Progenitor cell of endocrine pancreas (in vitro differentiated cells): ENCODE results near the gene ADRA2B. TPM values are rescaled to one million over a fixed set of nuclear protein-coding genes. Genes with fewer than 3 reads are reported as not detected.

Experiments
- DNase-seq: peaks from one replicate; pipeline ENCODE4 v3.0.0; 2021; ENCODE audit warnings: low spot score; ENCODE audit not compliant: unreplicated experiment
- H3K27ac Mint-ChIP-seq: 2 replicates; pipeline ENCODE4 v1.8.0; 2021; ENCODE audit warnings: mild to moderate bottlenecking, moderate library complexity, mixed read lengths
- H3K27me3 Mint-ChIP-seq: 2 replicates; pipeline ENCODE4 v1.8.0; 2021; ENCODE audit warnings: mixed read lengths
- H3K36me3 Mint-ChIP-seq: 2 replicates; pipeline ENCODE4 v1.8.0; 2022; ENCODE audit warnings: mixed read lengths; ENCODE audit not compliant: insufficient read depth
- H3K4me1 Mint-ChIP-seq: 2 replicates; pipeline ENCODE4 v1.8.0; 2021; ENCODE audit warnings: low read depth, mixed read lengths
- H3K4me3 Mint-ChIP-seq: 2 replicates; pipeline ENCODE4 v1.8.0; 2021; ENCODE audit warnings: low read depth, mild to moderate bottlenecking, moderate library complexity, mixed read lengths
- H3K9me3 Mint-ChIP-seq: 2 replicates; pipeline ENCODE4 v1.8.0; 2021; ENCODE audit warnings: low read depth, mixed read lengths
- total RNA-seq: library from RNA; stranded (reverse); gene quantifications from 2 replicates; pipeline ENCODE4 v1.2.1, GENCODE V29; 2021
- TF ChIP-seq, protein P1 (sequence below): fragments of 200-600 bp; sonication (generic); IDR thresholded peaks from one replicate; pipeline ENCODE4 v1.5.0; 2021; ENCODE audit warnings: antibody characterized with exemption, mild to moderate bottlenecking; ENCODE audit not compliant: unreplicated experiment

The ADRA2B gene
- total RNA-seq, 1 donor from 2014 or later, result 0.69 TPM

DNA sequence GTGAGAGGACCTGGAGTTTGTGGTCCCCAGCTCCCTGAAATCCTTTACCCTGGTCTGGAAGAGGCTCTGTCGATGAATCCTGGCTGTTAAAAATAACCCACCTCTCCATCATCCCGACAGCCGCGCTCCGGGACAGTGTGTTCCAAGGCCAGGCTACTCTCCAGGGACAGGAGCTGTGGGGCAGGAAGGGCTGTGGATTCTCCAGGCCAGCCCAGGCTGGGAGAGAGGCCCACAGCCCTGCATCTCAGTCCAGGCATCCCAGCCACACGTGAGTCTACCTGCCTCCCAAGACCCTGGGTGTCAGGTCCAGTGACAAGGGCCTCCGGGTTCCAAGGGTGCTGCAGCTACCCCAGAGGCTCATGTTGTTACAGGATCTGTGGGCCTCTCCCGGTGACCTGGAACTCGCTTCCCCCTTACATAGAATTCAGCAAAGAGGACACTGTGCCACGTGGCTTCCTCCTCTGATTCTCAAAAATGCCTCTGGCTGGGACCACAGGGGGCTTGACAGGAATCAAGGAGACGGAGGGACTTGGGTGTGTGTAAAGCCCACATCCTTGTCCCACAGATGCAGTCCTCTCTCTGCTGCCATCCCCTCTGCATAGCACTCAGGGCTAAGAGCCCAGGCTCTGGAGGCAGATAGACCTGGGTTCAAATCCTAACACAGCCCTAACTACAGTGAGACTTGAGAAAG lies 17.3 kb downstream of the ADRA2B start:
- no peaks in the 10 kb centered on the region for H3K4me1 Mint-ChIP-seq
- H3K27ac Mint-ChIP-seq, result no peak overlapping the region
- peaks cover 5% of the 10 kb centered on the region for H3K9me3 Mint-ChIP-seq
- H3K27me3 Mint-ChIP-seq, result no peaks in the 10 kb centered on the region
- H3K36me3 Mint-ChIP-seq, result no peaks in the 10 kb centered on the region
- TF ChIP-seq, protein P1, sequence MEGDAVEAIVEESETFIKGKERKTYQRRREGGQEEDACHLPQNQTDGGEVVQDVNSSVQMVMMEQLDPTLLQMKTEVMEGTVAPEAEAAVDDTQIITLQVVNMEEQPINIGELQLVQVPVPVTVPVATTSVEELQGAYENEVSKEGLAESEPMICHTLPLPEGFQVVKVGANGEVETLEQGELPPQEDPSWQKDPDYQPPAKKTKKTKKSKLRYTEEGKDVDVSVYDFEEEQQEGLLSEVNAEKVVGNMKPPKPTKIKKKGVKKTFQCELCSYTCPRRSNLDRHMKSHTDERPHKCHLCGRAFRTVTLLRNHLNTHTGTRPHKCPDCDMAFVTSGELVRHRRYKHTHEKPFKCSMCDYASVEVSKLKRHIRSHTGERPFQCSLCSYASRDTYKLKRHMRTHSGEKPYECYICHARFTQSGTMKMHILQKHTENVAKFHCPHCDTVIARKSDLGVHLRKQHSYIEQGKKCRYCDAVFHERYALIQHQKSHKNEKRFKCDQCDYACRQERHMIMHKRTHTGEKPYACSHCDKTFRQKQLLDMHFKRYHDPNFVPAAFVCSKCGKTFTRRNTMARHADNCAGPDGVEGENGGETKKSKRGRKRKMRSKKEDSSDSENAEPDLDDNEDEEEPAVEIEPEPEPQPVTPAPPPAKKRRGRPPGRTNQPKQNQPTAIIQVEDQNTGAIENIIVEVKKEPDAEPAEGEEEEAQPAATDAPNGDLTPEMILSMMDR, result no peak
- H3K4me3 Mint-ChIP-seq, result no peak overlapping the region
- DNase-seq, result no peak

DNA sequence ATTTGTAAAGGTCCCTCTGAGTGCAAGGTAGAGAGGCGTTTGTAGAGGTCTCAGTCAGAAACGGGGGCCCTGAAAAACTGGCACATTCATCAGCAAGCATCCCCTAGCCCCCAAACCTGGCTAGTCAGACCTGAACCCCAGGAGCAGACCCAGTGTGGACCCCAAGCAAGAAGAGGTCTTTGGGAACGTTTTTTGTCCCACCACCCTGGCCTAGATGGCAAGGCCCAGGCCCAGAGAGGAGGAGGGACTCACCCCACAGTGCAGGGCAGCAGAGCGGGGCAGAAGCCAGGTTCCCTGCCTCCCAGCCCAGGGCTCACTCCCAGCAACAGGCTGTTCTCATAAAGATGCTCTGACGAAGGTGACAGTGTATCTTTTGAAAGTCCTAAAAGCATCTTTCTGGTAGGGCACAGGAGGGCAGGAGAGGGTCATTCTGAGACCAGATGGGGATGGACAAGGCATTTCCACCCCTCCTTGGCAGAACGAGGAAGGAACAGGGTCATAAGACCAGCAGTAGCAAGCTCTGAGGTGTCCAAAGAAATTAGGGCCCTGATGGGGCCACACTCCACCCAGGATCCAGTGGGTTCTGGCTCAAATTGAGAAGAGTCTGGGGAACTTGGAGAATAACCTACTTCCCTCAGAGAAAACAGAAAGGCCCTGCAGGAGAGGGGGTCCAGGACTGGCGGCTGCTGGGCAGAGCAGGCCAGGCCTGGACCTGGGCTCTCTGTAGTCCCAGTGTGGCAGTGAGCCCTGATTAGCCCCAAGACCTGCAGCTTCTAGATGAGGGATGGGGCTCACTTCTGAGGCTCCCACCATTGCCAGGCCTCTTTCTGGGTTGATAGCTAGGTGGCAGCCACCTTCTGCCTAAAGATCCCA lies 18.2 kb downstream of the ADRA2B start:
- H3K27ac Mint-ChIP-seq, result no peak overlapping the region
- no peaks in the 10 kb centered on the region for H3K4me1 Mint-ChIP-seq
- TF ChIP-seq, protein P1, result no peak
- no peak for DNase-seq
- no peaks in the 10 kb centered on the region for H3K27me3 Mint-ChIP-seq
- no peak overlapping the region for H3K4me3 Mint-ChIP-seq
- H3K36me3 Mint-ChIP-seq, result no peaks in the 10 kb centered on the region
- peaks cover 5% of the 10 kb centered on the region for H3K9me3 Mint-ChIP-seq

DNA sequence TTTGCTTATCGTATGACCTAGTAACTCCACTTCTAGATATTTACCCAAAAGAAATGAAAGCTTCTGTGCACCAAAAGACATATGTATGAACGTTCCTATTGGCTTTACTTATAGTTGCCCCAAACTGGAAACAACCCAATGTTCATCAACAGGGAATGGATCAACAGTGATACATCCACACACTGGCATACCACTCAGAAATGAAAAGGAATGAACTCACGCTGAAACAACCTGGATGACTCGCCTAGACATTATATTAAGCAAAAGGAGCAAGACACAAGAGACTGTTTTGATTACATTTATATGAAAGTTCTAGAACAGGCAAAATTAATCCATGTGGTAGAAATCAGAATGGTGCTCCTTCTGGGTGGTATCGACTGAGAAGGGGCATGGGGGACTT lies 18.9 kb downstream of the ADRA2B start:
- no peaks in the 10 kb centered on the region for H3K36me3 Mint-ChIP-seq
- H3K27ac Mint-ChIP-seq, result no peak overlapping the region

DNA sequence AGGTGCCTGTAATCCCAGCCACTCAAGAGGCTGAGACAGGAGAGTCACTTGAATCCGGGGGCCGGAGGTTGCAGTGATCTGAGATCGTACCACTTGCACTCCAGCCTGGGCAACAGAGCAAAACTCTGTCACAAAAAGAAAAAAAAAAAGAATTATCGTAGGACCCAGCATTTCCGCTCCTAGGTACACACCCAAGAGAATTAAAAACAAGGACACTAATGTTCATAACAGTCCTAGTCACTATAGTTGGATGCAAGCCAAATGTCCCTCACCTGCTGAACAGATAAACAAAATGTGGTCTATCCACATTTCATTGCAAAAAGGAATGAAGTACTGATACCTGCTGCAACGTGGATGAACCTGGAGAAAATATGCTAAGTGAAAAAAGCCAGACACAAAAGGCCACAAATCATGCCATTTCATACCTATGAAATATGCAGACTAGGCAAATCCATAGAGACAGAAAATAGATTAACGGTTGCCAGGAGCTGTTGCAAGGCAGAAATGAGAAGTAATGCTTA lies 21.2 kb downstream of the ADRA2B start:
- peaks cover 5% of the 10 kb centered on the region for H3K9me3 Mint-ChIP-seq
- TF ChIP-seq, protein P1, result no peak
- no peaks in the 10 kb centered on the region for H3K27me3 Mint-ChIP-seq
- no peaks in the 10 kb centered on the region for H3K36me3 Mint-ChIP-seq
- peaks cover 5% of the 10 kb centered on the region for H3K4me1 Mint-ChIP-seq
- DNase-seq, result no peak
- H3K4me3 Mint-ChIP-seq, result no peak overlapping the region
- H3K27ac Mint-ChIP-seq, result no peak overlapping the region

More for the DNA sequence above, 18.9 kb downstream of the ADRA2B start:
- no peaks in the 10 kb centered on the region for H3K4me1 Mint-ChIP-seq
- TF ChIP-seq, protein P1, result no peak
- no peak overlapping the region for H3K4me3 Mint-ChIP-seq
- peaks cover 5% of the 10 kb centered on the region for H3K9me3 Mint-ChIP-seq
- H3K27me3 Mint-ChIP-seq, result no peaks in the 10 kb centered on the region
- DNase-seq, result no peak

DNA sequence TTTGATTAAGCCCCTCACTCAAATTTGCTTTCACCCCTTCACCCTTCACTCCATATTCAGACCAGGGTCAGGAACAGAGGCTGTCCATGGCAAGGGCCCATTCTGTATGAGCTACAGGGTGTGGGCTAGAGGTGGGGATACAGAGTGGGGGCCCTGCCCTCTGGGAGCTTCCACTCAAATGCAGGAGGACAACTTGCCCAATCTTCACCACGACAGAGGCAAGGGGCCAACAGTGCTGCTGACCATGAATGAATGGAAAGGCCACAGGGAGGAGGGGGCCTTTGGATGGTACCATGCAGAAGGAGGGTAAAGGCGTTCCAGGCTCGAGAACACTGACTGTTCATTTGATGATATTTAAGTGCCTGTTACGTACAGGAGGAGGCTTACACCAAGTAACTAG lies 22.8 kb downstream of the ADRA2B start:
- DNase-seq, result no peak
- TF ChIP-seq, protein P1, result no peak

More for the DNA sequence above, 22.8 kb downstream of the ADRA2B start:
- Mint-ChIP-seq H3K4me1 (peaks cover 6% of the 10 kb centered on the region), H3K36me3 (no peaks in the 10 kb centered on the region), H3K9me3 (peaks cover 5% of the 10 kb centered on the region), H3K27ac (no peak overlapping the region), H3K27me3 (no peaks in the 10 kb centered on the region), H3K4me3 (no peak overlapping the region)
